ENCODE data around the gene PM20D1.

- TF ChIP-seq EP300 (IDR thresholded peaks at IDR 0.05; ENCODE audit: borderline replicate concordance) (no peak), YY1 (IDR thresholded peaks at IDR 0.05; ENCODE audit: low read depth) (no peak), TCF12 (IDR thresholded peaks at IDR 0.05; ENCODE audit: low read depth) (no peak), MAX (IDR thresholded peaks at IDR 0.05) (no peak), REST (IDR thresholded peaks at IDR 0.05; ENCODE audit: low read depth) (no peak), CREB1 (IDR thresholded peaks at IDR 0.05; ENCODE audit: low read depth) (no peak), TEAD4 (IDR thresholded peaks at IDR 0.05) (no peak)
Observed at GRCh38 chr1:205783433-205783795, 66.5 kb downstream of the PM20D1 start.

Data from Ishikawa (cell line).